T1000 (cell line): ENCODE results near the gene FTO.
"Not testable (repeated sequence)": the region's sequence is repeated elsewhere in the genome, so short reads cannot be mapped to it uniquely, and the experiment has no call there.

Experiments
- DNase-seq: peaks from one replicate; lab custom pipeline; 2025; ENCODE audit warnings: mixed read lengths; lab: John Stamatoyannopoulos, UW

The FTO gene

DNA sequence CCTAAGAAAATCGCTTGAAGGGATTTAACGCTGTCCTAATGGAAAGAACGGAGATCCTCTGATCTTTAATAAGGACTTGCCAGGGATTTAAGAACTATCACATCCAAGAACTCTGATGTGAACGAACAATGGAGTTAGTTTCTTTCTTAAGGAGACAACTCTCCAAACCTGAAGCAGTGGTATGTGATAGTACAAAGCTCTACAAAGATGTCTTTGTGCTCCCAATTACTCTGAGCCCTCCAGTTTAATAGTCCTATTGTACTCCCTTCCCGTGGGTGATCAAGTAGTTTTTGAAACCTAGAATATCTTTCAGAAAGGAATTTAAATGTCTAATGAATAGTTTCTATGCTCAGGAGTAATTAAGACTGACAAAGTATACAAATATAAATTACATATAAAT, 123.8 kb downstream of the FTO start:
- DNase-seq: no peak

DNA sequence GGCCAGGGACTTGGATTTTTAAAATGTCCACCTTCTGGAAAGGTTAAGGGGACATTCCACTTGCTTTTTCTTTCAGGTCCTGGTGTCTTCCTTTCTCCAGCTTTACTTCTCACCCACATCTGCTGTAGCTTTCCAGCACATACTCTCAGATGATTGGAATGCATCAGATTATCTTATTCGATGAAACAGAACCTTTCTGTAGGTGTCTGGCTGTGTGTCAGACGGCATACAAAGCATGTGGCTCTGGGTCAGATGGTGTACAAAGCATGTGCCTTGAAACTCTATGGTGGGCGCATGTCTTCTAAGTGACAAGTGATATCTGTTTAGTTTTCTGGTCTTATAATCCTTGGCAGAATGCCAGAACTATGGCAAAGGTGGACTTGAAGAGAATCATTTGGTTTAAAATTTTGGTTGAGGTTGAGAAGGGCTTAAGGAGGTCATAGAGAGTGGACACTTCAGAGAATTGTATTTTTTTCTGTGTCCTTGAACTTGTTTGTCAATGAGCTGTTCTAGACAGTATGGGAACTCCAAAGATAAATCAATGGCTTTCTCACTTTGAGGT, 125.3 kb downstream of the FTO start:
- DNase-seq: no peak

DNA sequence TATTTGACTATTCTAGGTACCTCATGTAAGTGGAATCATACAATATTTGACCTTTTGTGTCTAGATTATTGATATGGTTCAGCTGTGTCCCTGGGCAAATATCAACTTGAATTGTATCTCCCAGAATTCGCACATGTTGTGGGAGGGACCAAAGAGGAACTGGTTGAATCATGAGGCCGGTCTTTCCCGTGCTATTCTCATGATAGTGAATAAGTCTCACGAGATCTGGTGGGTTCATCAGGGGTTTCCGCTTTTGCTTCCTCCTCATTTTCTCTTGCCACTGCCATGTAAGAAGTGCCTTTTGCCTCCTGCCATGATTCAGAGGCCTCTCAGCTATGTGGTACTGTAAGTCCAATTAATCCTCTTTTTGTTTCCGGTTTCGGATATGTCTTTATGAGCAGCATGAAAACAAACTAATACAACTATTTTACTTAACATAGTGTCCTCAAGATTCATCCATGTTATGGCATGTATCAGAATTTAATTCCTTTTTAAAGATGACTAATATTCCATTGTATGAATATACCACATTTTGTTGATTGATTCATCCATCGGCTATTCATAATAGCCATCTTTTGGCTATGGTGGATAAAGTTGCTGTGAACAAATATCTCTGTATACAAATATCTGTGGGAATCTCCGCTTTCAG, 129.1 kb downstream of the FTO start:
- DNase-seq: no peak

DNA sequence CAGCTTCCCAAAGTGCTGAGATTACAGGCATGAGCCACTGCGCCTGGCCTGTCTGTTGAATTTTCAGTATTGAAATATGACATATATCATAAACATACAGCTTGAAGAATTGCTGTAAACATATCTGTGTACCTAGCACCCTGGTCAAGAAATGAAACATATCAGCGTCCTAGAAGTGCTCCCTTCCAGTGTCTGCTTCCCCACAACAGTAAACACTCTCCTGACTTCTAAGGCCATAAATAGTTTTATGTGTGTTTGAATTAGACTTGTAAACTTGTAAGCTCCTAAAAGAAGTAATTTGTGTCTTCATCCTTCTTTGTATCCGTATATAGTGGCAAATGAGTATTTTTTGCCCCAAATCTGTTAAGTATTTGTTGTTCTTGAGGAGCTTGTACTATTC, 132.2 kb downstream of the FTO start:
- no peak for DNase-seq

DNA sequence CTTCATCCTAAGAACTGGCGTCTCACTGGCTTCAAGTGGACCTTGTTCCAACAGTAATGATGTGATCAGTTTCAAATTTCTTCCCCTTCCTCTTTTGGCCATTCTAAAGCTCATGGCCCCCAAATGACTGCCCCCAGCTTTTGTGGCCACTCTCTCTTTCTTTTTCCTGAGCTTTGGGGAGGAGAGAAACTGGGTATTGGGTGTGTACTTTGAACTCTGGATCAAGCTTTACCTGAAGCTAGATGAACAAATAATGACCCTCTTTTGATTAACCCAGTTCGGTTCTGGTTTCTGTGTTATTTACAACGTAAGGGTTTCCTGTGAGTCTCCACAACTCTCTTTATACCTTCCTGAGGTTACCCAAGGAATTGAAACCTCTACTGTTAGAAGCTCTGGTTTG, 132.7 kb downstream of the FTO start:
- DNase-seq: no peak

DNA sequence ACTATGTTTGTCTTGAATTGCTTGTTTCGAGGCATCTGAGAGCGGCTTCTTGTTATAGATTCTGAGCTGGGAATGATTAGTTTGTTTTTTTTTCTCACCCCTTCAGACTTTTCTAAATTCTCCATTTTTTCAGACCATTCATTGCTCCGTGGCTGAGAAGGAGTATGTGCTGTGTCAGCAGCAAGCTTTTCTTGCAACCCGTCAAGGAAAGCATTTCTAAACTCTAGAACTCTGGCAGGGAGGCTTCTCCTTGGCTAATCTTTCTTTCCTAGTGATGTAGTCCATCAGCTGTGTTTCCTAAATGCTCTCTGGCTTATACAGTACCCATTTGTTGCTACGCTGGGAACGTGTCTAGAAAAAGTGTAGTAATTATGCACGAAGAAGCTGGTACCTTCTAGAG, 133.5 kb downstream of the FTO start:
- no peak for DNase-seq

DNA sequence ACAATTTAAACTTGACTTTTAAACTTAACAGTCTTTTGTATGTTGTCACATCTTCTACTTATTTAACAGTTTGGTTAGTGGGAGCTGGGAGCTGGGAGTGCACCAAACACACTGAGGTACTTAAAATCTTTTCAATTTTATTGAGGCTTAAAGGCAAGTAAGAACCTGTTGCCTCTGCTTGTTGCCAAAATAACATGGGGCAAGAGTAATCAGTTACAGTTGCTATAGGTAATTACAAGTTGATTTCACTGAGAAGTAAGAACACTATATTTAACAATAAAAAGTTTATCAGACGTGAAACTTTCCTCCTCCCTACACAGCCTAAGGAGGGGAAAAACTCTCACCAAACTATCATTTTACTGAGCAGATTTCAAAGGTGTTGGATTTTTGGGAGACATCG, 135.2 kb downstream of the FTO start:
- no peak for DNase-seq

DNA sequence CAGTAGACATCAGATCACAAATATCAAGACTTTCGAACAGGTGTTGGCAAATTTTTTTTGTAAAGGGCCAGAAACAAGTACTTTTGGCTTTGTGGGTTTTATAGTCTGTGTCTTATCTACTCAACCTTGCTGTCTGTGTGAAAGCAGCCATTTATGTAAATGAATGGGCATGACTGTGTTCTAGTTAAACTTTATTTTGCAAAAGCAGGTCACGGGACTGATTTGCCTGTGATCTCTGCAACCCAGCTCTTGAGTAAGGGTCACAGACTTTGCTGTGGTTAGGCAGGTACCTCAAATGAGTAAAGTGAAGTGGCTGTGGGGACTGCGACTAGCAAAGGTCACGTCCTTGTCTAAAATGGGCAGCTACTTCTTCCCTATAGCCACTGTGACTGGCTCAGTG, 136.5 kb downstream of the FTO start:
- no peak for DNase-seq

DNA sequence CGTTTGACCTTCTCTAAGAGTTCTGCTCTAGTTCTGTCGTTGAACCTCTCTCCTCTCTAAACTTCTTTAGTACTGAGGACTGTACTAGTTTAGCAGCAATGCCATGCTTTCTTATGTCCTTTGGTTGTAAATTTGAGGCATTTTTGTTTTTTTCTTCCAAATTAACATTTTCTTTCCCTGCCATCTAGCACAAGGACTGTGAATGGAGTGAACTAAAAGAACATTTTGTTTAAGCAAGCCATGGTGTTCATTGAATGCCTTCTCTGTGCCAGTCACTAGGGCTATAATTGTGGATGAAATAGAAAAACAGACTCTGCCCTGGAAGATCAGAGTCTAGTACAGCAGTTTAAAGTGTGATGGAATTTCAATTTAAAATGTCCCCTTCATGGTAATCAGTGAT, 137.9 kb downstream of the FTO start:
- DNase-seq: no peak

DNA sequence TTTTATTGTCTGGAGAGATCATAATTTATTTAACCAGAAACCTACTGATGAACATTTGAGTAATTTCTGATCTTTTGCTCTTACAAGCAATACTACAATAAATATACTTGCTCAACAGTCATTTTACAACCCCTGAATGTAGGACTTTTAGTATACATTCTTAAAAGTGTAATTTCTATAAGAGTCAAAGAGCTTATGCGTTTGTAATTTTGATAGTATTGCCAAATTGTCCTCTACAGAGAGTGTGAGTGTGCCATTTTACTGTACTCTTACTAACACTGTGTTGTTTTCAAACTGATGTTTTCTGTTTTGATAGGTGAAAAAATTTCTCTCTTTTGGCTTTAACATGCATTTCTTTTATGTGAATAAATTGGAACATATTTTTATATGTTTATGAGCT, 139.1 kb downstream of the FTO start:
- DNase-seq: no peak

DNA sequence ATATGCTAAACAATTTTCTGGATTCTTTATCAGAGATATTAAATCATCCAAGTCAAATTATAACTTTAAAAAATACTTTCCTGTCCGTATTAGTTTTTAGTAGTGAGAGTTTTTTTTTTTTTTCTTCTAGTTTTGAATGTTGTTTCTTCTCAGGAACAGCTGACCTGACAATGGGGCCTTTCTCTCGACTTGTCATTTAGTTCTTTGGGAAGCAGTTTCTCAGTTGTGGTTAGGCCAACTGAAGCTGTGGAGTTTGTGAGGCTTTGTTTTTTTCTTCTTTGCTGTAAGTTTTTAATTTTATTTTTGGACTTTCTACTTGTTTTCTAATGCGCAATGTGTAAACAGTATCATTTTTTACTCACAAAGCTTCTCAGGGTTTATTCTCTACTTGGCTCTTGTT, 140.8 kb downstream of the FTO start:
- no peak for DNase-seq

DNA sequence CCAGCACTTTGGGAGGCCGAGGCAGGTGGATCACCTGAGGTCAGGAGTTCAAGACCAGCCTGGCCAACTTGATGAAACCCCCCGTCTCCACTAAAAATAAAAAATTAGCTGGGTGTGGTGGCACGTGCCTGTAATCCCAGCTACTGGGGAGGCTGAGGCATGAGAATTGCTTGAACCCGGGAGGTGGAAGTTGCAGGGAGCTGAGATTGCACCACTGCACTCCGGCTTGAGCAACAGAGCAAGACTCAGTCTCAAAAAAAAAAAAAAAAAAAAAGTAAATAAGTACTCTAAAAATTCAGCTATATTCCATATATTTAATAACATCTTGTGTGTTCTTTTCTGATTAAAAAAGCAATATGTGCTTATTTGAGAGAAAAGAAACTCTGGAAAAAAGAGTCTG, 142.6 kb downstream of the FTO start:
- not testable (repeated sequence) for DNase-seq

DNA sequence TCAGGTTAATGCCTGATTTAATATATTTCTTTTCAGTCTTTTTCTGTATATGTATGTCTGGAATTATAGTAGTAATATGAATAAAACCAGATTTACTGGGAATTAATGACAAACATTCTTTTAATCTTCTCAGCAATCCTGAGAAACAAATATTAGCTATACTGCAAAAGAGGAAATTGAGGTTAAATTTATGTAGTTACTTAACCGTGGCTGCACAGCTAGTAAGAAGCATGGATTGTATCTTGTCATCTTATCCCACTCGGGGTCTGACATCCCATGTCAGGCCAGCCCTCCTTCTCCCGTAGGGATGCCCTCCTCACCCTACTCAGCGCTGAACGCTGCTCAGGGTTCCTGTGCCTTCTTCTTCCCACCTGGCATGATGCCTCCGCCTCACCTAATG, 143.0 kb downstream of the FTO start:
- DNase-seq: no peak

DNA sequence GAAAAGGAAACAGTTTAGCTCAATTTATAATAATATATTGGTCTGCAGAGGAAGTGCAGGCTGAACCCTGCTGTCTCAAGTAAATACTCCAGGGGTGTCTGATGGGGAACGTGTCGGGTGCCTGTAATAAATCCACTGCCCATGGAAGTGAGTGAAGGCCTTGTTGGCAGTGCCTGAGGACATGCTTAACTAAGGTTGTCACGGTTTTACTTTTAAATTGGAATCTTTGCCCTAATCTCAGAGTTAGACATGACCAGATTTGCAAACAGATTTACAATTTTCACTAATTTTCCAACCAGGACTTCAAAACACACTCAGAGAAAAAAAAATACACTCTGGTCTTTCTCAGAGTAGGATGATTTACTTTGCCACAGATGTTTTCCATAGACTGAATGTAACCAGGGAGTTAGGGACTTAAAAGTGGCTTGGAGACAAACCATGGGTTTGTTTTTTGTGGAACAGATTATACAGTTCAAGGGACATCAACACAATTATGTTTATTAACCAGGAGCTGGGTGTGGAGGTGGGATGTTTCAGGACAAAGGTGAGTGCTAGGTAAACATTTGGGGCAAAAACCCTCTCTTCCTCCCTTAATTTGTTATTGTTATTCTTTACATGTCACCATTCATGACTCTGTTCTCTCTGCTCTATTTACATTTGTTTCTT, 144.5 kb downstream of the FTO start:
- DNase-seq: no peak

DNA sequence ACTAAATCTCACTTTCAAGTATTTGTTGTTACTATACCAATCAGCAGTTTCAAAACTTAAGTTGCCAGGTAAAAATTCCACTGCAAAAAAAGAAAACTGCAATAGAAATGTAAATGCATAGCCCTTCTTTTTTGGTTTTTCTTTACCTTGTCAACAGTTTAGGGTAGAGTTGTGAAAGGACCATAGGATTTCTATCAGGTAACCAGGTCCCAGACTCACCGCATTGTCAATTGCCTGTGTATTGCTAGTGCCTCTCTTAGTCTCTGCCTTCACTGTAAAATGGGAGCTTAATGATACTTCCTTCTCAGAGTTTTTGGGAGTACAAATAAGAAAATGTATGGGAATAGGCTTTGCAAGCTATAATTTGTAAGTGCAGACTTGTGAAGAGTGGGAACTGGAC, 145.0 kb downstream of the FTO start:
- no peak for DNase-seq

DNA sequence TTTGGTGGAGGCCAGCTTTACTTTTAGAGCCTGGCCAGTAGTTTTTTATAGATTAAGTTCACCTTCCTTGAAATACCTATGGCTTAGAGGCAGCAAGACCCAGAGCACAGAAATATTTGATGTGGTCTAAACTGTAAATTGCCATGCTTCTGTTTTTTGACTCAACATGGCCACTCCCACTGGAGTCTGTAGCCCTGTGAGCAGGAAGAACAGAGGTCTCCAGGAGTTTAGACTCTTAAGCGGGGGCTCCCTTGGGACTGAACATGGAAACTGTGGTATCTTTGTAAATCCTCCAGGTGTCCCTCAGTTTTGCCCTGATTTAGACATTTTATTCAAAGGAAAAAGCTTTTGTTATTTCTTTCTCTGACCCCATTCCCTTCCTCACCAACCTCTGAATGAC, 145.6 kb downstream of the FTO start:
- DNase-seq: no peak

DNA sequence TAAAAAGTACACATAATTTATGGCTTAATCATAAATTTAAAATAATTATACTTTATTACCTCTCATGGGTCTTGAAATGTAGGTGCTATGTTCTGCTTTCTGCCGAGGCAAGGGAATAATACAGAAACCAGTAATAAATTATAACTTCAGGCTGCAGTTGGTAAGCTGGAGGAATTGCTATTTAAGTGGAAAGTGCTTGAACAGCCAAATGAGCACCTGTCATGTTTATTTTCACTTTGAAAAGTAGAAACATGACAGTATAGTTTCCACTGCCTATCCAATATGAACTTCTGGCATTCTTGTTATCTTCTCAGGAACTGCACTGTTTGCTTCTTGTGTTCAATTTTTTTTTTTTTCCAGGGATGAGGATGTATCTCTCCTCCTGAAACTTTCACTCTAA, 146.0 kb downstream of the FTO start:
- DNase-seq: no peak

DNA sequence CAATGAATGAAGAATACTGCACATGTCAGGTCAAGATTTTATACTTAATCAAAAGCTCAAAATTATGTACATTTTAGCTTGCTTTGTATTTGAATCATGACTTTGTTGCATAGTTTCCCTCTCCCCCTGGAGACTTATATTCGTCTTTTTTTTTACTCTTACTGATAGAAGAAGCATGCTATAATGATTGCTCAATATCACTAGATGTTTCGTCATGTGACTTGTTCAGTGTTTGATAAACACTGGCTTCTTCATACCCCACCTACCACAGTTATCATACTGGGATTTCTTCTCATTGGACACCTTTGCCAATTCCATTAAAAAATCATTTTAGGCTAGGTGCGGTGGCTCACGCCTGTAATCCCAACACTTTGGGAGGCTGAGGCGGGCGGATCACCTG, 148.7 kb downstream of the FTO start:
- no peak for DNase-seq

DNA sequence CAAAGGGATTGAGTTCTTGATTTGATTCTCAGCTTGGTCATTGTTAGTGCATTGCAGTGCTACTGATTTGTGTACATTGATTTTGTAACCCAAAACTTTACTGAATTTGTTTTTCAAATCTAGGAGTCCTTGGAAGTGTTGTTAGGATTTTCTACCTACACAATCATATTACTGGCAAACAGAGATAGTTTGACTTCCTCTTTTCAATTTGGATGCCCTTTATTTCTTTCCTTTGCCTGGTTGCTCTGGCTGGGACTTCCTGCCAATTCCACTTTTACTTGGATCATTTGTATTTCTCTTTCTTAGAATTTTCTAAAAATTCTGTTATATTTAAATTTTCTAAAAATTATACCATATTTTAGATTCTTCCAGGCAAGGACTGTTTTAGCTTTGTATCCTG, 151.1 kb downstream of the FTO start:
- no peak for DNase-seq

DNA sequence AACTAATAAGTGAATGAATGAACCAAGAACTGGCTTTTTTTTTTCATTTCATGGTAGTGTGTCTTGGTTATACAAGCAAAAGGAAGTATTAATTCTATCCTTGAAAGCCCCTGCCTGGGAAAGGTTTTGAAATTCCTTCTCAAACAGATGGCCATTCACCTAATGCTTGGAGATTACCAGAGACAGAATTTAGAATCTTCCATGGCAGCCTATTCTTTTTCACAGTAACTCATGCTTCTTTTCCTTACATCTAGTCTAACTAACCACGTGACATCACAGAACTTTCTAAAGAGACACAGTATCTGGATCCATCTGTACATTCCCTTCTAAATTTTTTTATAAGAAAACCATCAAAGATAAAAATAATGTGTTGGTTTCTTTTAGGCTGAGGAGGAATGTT, 151.6 kb downstream of the FTO start:
- no peak for DNase-seq

DNA sequence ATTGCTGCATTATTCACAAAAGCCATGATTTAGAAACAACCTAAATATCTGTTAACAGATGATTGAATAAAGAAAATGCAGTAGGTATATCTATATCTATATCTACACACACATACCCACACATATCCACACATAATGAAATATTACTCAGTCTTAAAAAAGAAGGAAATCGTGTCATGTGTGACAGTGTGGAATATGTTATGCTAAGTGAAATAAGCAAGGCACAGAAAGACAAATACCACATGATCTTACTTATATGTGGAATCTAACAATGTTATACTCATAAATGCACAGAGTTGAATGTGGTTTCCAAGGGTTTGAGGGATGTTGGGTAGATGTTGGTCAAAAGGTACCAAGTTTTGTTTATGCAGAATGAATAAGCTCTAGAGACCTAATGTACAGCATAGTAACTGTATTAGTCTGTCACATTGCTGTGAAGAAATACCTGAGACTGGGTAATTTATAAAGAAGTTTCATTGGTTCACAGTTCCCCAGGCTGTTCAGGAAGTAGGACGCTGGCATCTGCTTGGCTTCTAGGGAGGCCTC, 156.1 kb downstream of the FTO start:
- DNase-seq: no peak

DNA sequence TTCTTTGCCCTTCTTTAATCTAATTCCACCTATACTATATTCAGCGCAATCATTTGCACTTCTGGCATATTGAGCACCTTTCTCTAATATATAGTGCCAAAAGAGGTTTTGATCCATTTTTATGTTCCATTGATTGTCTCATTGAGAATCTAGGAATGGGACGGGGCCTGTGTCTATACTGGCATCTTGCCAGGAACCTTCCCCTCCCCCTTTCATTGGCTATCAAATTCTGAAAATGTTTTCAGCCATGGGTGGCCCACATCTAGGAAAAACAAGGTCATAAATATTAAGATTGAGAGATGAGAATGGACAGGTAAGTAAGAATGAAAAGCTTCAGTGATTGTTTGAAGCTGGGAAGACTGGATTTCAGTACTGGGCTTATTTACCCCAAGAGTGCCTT, 159.9 kb downstream of the FTO start:
- DNase-seq: no peak

DNA sequence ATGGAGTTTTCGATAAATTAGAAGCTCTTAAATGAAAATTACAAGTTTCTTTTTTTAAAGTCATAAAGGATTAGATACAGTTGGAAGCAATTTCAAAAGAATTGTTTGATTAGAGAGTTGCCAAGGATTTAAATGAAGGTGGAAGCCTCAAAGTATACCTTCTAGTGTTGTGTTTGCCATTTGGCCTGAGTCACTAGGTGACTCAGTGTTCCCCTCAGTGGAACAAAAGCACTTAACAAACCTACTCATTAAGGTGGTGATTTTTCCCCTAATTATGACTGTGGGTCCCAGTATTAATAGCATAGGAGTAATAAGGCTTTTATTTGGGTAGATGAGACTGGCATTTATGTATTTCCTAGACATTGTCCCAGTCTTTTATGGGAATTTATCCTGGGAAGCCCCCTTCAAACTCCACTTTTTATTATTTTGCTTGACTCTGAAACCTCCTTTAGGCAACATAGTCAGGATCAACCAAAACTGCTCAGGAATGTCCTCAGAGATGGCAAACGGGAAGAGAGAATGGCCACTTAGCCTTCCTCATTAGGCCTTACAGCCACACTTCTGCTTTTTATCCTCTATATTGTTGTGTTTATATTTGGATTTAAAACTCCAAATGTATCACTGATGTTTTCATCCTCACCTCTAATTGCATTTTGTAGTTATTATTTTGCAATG, 161.0 kb downstream of the FTO start:
- no peak for DNase-seq
